ENCODE data around the gene TNNC1. TPM values are rescaled to one million over a fixed set of nuclear protein-coding genes. Genes with fewer than 3 reads are reported as not detected.

Gene TNNC1
- polyA plus RNA-seq, 3 donors: not detected

GRCh38 chr3:52484680-52485461 lies 31.0 kb upstream of the TNNC1 start:
- peaks cover 0 to 3% (median 0%) of the 10 kb centered on the region in 3 donors for H3K27me3 Mint-ChIP-seq (ENCODE audit: low read depth in 3 of 3)
- TF ChIP-seq CTCF (IDR thresholded peaks at IDR 0.05): no peak

DNA sequence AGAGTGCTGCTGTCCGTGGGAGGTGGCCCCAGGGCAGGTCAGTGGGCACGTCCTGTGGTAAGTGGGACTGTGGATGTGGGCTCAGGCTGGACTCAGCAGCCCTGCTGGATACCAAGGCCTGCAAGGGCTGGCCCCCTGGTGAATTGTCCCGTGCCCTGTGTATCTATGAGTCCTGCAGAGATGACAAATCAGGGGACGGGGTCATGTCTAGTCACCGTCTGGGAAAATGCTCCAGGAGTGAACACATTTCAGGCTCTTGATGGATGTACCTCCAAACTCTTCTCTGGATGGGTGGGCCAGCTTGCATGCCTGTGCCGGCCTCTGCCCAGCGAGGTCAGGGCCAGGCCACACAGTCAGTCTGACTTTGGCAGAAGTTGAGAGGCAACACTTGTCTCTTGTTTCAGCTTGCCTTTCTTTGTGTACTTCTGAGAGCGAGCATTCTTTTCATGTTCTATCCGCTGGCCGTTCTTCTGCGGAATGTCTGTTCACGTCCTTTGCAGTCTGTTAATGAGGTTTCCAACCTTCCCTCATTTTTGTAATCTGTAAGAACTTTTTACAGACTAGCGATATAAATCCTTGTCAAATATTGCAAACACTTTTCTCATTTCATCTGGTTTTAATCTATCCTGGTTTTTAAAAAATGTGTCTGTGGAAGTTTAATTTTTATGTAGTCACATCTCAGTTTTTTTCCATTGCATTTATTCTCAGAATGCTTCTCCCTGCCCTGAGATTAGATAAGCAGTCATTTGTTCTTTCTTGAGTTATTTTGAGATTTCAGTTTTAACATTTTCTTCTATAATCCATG lies 29.9 kb upstream of the TNNC1 start:
- H3K79me2 ChIP-seq (ENCODE audit: insufficient read depth, low read length): peaks cover 5% of the 10 kb centered on the region
- intact Hi-C loops (cut with micrococcal nuclease): no loop called here
- no peak overlapping the region for H3K4me3 ChIP-seq (replicated peaks in 1 of 3; ENCODE audit: low read depth in 2 of 3, low read length in 3 of 3)
- Mint-ChIP-seq H3K36me3 (peaks cover 88 to 97% of the 10 kb centered on the region in 2 donors), H3K4me3 (no peak overlapping the region), H3K27ac (no peak overlapping the region), H3K9me3 (no peaks in the 10 kb centered on the region), H3K4me1 (peaks cover 22% of the 10 kb centered on the region), H3K27me3 (ENCODE audit: low read depth in 3 of 3) (peaks cover 0 to 3% (median 0%) of the 10 kb centered on the region in 3 donors)
- no peak overlapping the region for H3K9ac ChIP-seq (ENCODE audit: insufficient read depth, low read length, poor library complexity, severe bottlenecking)
- no peak overlapping the region for H3K4me2 ChIP-seq (replicated peaks; ENCODE audit: extremely low read depth, low read length, poor library complexity, severe bottlenecking)
- peaks cover 15 to 23% of the 10 kb centered on the region in 2 donors for H3K4me1 ChIP-seq (ENCODE audit: control insufficient read depth in 1 of 2, insufficient read depth in 2 of 2, low read length in 2 of 2)
- no peak for DNase-seq
- no peaks in the 10 kb centered on the region for H3K9me3 ChIP-seq (replicated peaks in 1 of 2; ENCODE audit: control insufficient read depth in 1 of 2, insufficient read depth in 1 of 2, low read length in 2 of 2)
- H2AFZ ChIP-seq (ENCODE audit: insufficient read depth, low read depth, low read length, poor library complexity, severe bottlenecking): no peak overlapping the region
- no peak for TF ChIP-seq CTCF (IDR thresholded peaks at IDR 0.05)
- no peak overlapping the region for H3K27ac ChIP-seq (ENCODE audit: low read depth in 1 of 2, low read length in 2 of 2)
- WGBS (ENCODE audit: insufficient coverage): 97% methylated on average over 8 of the region's 13 CpGs
- peaks cover 75 to 95% of the 10 kb centered on the region in 2 donors for H3K36me3 ChIP-seq (replicated peaks in 1 of 2; ENCODE audit: control insufficient read depth in 1 of 2, insufficient read depth in 2 of 2, low read length in 2 of 2)
- H4K20me1 ChIP-seq (ENCODE audit: insufficient read depth, low read length): no peaks in the 10 kb centered on the region
- H3K27me3 ChIP-seq (ENCODE audit: control insufficient read depth in 2 of 2, insufficient read depth in 2 of 2, low read length in 2 of 2): no peaks in the 10 kb centered on the region

More at GRCh38 chr3:52484680-52485461, 31.0 kb upstream of the TNNC1 start:
- Mint-ChIP-seq H3K27ac (peak overlapping the region in 1 of 7 donors; percentile 43), H3K9me3 (no peaks in the 10 kb centered on the region), H3K4me3 (no peak overlapping the region), H3K36me3 (peaks cover 88 to 97% of the 10 kb centered on the region in 2 donors), H3K4me1 (peaks cover 17% of the 10 kb centered on the region)
- Histone ChIP-seq H3K4me3 (replicated peaks in 1 of 3; ENCODE audit: low read depth in 2 of 3, low read length in 3 of 3) (no peak overlapping the region), H3K27me3 (ENCODE audit: control insufficient read depth in 2 of 2, insufficient read depth in 2 of 2, low read length in 2 of 2) (no peaks in the 10 kb centered on the region), H3K9me3 (replicated peaks in 1 of 2; ENCODE audit: control insufficient read depth in 1 of 2, insufficient read depth in 1 of 2, low read length in 2 of 2) (no peaks in the 10 kb centered on the region), H3K79me2 (ENCODE audit: insufficient read depth, low read length) (peaks cover 3% of the 10 kb centered on the region), H3K36me3 (replicated peaks in 1 of 2; ENCODE audit: control insufficient read depth in 1 of 2, insufficient read depth in 2 of 2, low read length in 2 of 2) (peaks cover 73 to 95% of the 10 kb centered on the region in 2 donors), H3K9ac (ENCODE audit: insufficient read depth, low read length, poor library complexity, severe bottlenecking) (no peak overlapping the region), H2AFZ (ENCODE audit: insufficient read depth, low read depth, low read length, poor library complexity, severe bottlenecking) (no peak overlapping the region), H3K4me1 (ENCODE audit: control insufficient read depth in 1 of 2, insufficient read depth in 2 of 2, low read length in 2 of 2) (peaks cover 11 to 22% of the 10 kb centered on the region in 2 donors), H3K27ac (ENCODE audit: low read depth in 1 of 2, low read length in 2 of 2) (no peak overlapping the region), H4K20me1 (ENCODE audit: insufficient read depth, low read length) (no peaks in the 10 kb centered on the region), H3K4me2 (replicated peaks; ENCODE audit: extremely low read depth, low read length, poor library complexity, severe bottlenecking) (no peak overlapping the region)
- 70% methylated on average over 7 of the region's 10 CpGs for WGBS (ENCODE audit: insufficient coverage)
- intact Hi-C loops (cut with micrococcal nuclease): no loop called here
- DNase-seq: no peak
